H1 (cell line): Measurements from ENCODE around the gene PLAAT2. TPM values are rescaled to one million over a fixed set of nuclear protein-coding genes. Genes with fewer than 3 reads are reported as not detected.

Source experiments
- BCL11A ChIP-seq, 2 experiments: IDR thresholded peaks; one replicate each; pipeline ENCODE4 v1.6.1; 2011; ENCODE audit warnings: low read depth in 2 of 2, low read length in 2 of 2, mild to moderate bottlenecking in 2 of 2
- KDM4A ChIP-seq: IDR thresholded peaks from one replicate; pipeline ENCODE4 v1.7.1; 2012; ENCODE audit warnings: low read depth, mild to moderate bottlenecking, moderate library complexity, low read length, inconsistent platforms; ENCODE audit not compliant: severe bottlenecking
- polyA plus RNA-seq, 7 experiments: library from polyadenylated mRNA; depleted of rRNA in 3 of 7; stranded (reverse) in 5 of 7; unstranded in 2 of 7; fragments of >200 nt in 5 of 7; fragments of 200-250 nt in 2 of 7; gene quantifications; 1 replicate in 5 of 7; 2 replicates in 1 of 7; 4 replicates in 1 of 7; pipeline versions ENCODE4 v1.2.1 to v1.2.3, GENCODE V29; 2011 to 2013; ENCODE audit warnings: missing spikeins in 2 of 7, mixed read lengths in 2 of 7
- total RNA-seq: library from RNA; stranded (reverse); fragmentation: NEBNext Ultra II Directional; extraction: Animal tissue kit (Norgen Biotek cat#: 25700); gene quantifications from 2 replicates; pipeline ENCODE4 v1.2.1, GENCODE V29; 2021

PLAAT2 gene
- total and polyA plus RNA-seq, 2 of the 8 experiments (the other 6 are each of a cell fraction or from before 2014, with no cell fraction given), result 0.39 TPM; not detected in 1

GRCh38 chr11:63548178-63548577, 15.0 kb downstream of the PLAAT2 start (continued):
- TF ChIP-seq KDM4A (no peak), BCL11A (IDR thresholded peaks at IDR 0.05; ENCODE audit: low read depth in 2 of 2, low read length in 2 of 2) (no peak)
